ENCODE data around the gene YIF1A. TPM values are rescaled to one million over a fixed set of nuclear protein-coding genes. Genes with fewer than 3 reads are reported as not detected.

YIF1A gene
- polyA plus RNA-seq, 2 of the 4 experiments (the other 2 are of a cell fraction), result 79.7 to 99.7 TPM

- ATAC-seq, result no peak
- no peak for FAIRE-seq
- Histone ChIP-seq H3K4me3 (no peak overlapping the region), H3K27ac (no peak overlapping the region), H3K4me2 (no peak overlapping the region), H3K9me3 (no peaks in the 10 kb centered on the region), H3K4me1 (peaks cover 29% of the 10 kb centered on the region)
- 87% methylated on average over 14 of the region's 14 CpGs for WGBS (ENCODE audit: missing lambda C conversion rate)
- DNase-seq (ENCODE audit: low read depth in 1 of 2, low spot score in 1 of 2), result no peak
- ChIA-PET CTCF (interaction anchor here (0.9 to 12.2 kb wide), 5 partner anchors 17 to 73 kb away, joined by 3 to 247 read pairs (median 4); partner anchors contain the start of gene RIN1), POLR2A (no interaction called here)
- TF ChIP-seq E2F6 (IDR thresholded peaks at IDR 0.05; ENCODE audit: borderline replicate concordance, low read depth), result no peak
- no peak for TF ChIP-seq ATOH8 (CRISPR knock-in tag; IDR thresholded peaks at IDR 0.05; ENCODE audit: low read depth)
- no peak for TF ChIP-seq EHF (CRISPR knock-in tag; IDR thresholded peaks at IDR 0.05)
- no peak for TF ChIP-seq KDM1A (IDR thresholded peaks at IDR 0.05; ENCODE audit: low read depth)
- no peak for TF ChIP-seq SREBF2 (IDR thresholded peaks at IDR 0.05)
- TF ChIP-seq ZSCAN20 (CRISPR knock-in tag; IDR thresholded peaks at IDR 0.05), result no peak
- no peak for TF ChIP-seq FOSB (CRISPR knock-in tag; IDR thresholded peaks at IDR 0.05)
- no peak for TF ChIP-seq REST (IDR thresholded peaks at IDR 0.05)
- TF ChIP-seq POLR2AphosphoS2 (conservative IDR thresholded peaks at IDR 0.05; ENCODE audit: low read length), result no peak
- no peak for TF ChIP-seq ZNF302 (CRISPR knock-in tag; IDR thresholded peaks at IDR 0.05)
- TF ChIP-seq CEBPB (IDR thresholded peaks at IDR 0.05), result no peak
- TF ChIP-seq EP300 (IDR thresholded peaks at IDR 0.05), result no peak
- TF ChIP-seq SMC3 (IDR thresholded peaks at IDR 0.05), result no peak
- TF ChIP-seq HMGXB4 (CRISPR knock-in tag; IDR thresholded peaks at IDR 0.05; ENCODE audit: borderline replicate concordance), result no peak
Measured at GRCh38 chr11:66315498-66315885, 26.5 kb upstream of the YIF1A start.

GRCh38 chr11:66314561-66315497 lies 25.9 kb upstream of the YIF1A start:
- H3K4me1 ChIP-seq, result peaks cover 29% of the 10 kb centered on the region
- POLR2A ChIA-PET, result no interaction called here

More at GRCh38 chr11:66314561-66315497, 25.9 kb upstream of the YIF1A start:
- FAIRE-seq (no peak), DNase-seq (ENCODE audit: low read depth in 1 of 2, low spot score in 1 of 2) (no peak), ATAC-seq (no peak)
- TF ChIP-seq CHD4 (IDR thresholded peaks at IDR 0.05; ENCODE audit: borderline replicate concordance), result no peak
- TF ChIP-seq CHD2 (IDR thresholded peaks at IDR 0.05; ENCODE audit: low read length, partially characterized antibody), result no peak
- Histone ChIP-seq H3K4me2 (no peak overlapping the region), H3K9me3 (no peaks in the 10 kb centered on the region), H3K4me3 (no peak overlapping the region), H3K27ac (no peak overlapping the region)
- CTCF ChIA-PET, result interaction anchor here (0.9 to 12.2 kb wide), 7 partner anchors 10 to 74 kb away, joined by 3 to 247 read pairs (median 4); partner anchors contain the start of gene RIN1
- WGBS (ENCODE audit: missing lambda C conversion rate), result 77% methylated on average over 15 of the region's 17 CpGs
